ENCODE data around the gene SIRT2.
"Not testable (repeated sequence)": the region's sequence is repeated elsewhere in the genome, so short reads cannot be mapped to it uniquely, and the experiment has no call there.

SIRT2 gene

GRCh38 chr19:38898788-38899446 lies 501 bp downstream of the SIRT2 start:
- DNase-seq (ENCODE audit: low read depth in 2 of 2), result no peak

DNA sequence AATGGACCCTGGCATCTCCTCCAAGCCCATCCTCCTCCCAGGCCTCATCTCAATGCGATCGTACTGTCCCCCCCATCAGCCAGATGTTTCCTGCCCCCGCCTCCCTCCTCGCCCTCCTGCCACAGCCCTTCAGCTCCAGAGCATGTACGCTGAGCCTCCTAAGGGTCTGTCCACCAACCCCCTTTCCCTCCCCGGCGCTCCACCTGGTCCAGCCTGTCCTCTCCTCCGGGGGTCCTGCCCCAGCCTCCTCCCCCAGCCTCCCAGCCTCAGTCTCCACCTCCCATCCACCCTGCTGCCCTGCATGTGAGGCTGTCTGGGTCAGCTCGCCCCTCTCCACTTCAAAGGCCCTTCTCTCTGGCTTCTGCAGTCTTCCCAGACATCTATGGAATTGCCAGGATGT lies 4.5 kb downstream of the SIRT2 start:
- no peak for DNase-seq (ENCODE audit: low read depth in 2 of 2)

DNA sequence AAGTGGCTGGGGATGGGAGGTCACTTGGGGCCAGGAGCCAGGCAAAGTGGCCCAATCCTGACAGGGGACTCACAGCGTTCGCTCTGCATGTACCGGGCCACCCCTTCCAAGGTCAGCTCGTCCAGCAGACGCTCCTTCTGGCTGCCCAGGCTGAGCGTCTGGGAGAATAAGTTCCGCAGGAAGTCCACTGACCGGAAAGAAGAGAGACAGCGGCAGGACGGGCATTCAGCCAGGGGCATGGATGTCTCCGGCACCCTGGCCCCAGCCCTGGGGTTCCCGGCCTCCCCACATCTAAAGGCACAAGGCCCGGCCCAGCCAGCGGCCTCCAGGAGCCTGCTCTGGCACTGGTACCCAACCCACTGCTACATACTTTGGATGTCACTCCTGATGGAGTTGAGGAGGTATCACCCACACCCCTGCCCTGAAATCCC lies 6.1 kb downstream of the SIRT2 start:
- no peak for DNase-seq (ENCODE audit: low read depth in 2 of 2)

GRCh38 chr19:38892841-38893240 lies 6.6 kb downstream of the SIRT2 start:
- DNase-seq (ENCODE audit: low read depth in 2 of 2), result no peak

GRCh38 chr19:38891771-38892170 lies 7.6 kb downstream of the SIRT2 start:
- DNase-seq (ENCODE audit: low read depth in 2 of 2), result no peak

- no peak for DNase-seq (ENCODE audit: low read depth in 2 of 2)
These were observed 8.7 kb downstream of the SIRT2 start for GRCh38 chr19:38890686-38891085.

DNA sequence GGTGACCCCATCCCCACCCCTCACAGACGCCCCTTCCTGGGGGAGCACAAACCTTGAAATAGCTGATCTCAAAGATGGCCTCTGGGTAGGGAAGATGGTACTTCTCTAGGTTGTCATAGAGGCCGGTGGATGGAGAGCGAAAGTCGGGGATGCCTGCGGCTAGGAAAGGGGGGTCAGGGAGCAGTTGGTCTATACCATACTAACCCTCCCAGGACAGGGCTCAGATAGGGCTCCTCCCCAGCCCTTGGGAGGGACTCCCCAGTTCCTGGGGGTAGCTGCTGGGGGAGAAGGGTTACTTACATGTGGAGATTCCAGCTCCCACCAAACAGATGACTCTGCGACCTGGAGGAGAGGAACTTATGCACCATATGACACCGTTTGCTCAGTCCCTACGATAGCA lies 9.6 kb downstream of the SIRT2 start:
- DNase-seq (ENCODE audit: low read depth in 2 of 2), result no peak

GRCh38 chr19:38888876-38889275 lies 10.5 kb downstream of the SIRT2 start:
- no peak for DNase-seq (ENCODE audit: low read depth in 2 of 2)

GRCh38 chr19:38884691-38885090 lies 14.7 kb downstream of the SIRT2 start:
- DNase-seq (ENCODE audit: low read depth in 2 of 2), result not testable (repeated sequence)

DNA sequence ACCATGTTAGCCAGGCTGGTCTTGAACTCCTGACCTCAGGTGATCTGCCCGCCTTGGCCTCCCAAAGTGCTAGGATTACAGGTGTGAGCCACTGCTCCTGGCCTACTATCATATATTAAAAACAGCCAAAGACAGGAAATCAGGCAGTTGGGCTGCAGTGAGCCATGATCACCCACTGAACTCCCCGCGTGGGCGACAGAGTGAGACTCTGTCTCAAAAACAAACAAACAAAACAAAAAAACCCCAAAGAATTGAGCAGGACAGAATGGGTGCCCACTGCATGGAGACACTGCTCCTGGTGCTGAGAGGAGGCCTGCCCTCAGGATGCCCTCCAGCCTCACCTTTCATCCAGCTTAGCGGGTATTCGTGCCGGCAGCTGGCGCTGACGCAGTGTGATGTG lies 16.1 kb downstream of the SIRT2 start:
- DNase-seq (ENCODE audit: low read depth in 2 of 2), result no peak

DNA sequence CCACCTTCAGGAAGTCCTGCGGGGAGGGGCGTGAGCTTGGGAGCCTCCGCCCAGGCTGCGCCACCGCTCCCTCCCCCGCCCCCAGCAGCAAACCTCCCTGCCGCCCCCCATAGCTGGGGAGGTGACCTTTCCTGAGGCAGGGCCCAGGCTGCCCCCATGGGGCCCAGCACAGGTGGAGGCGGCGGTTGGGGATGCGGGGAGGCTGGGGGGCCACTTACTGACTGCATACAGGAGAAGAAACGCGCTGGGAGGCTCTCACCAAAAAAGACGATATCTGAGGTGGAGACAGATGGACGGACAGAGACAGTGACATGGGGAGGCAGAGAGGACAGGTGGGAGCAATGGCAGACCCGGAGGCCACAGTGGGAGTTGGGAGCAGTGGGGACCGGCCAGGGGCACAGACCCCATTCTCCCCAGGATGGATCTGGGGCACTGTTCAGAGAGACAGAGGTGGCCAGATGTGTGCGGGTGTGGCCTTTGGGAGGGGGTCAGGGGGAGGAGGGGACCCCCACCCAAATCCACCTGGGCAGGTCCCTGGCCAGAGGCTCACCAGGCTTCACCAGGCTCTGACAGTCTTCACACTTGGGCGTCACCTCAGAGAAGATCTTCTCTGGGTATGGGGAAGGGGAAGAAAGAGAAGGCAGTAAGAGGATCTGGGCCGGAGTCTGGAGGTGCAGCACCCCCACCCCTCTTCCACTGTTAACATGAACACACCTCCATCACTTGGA lies 18.4 kb downstream of the SIRT2 start:
- no peak for DNase-seq (ENCODE audit: low read depth in 2 of 2)

GRCh38 chr19:38880076-38880881 lies 19.1 kb downstream of the SIRT2 start:
- DNase-seq (ENCODE audit: low read depth in 2 of 2), result no peak

GRCh38 chr19:38879400-38879751 lies 20.0 kb downstream of the SIRT2 start:
- DNase-seq (ENCODE audit: low read depth in 2 of 2), result no peak

- DNase-seq (ENCODE audit: low read depth in 2 of 2), result no peak
These were observed 20.6 kb downstream of the SIRT2 start for GRCh38 chr19:38878575-38879399.

- peak; percentile 52 to 55 for DNase-seq (ENCODE audit: low read depth in 2 of 2)
These were observed 21.4 kb downstream of the SIRT2 start, which contains the start of gene RINL for GRCh38 chr19:38877781-38878574. Gene RINL (minus strand): TSS chr19:38878275. CDS start chr19:38876742, 1,533 bp downstream.

- no peak for DNase-seq (ENCODE audit: low read depth in 2 of 2)
These were observed 23.6 kb downstream of the SIRT2 start for GRCh38 chr19:38875656-38876395.

DNA sequence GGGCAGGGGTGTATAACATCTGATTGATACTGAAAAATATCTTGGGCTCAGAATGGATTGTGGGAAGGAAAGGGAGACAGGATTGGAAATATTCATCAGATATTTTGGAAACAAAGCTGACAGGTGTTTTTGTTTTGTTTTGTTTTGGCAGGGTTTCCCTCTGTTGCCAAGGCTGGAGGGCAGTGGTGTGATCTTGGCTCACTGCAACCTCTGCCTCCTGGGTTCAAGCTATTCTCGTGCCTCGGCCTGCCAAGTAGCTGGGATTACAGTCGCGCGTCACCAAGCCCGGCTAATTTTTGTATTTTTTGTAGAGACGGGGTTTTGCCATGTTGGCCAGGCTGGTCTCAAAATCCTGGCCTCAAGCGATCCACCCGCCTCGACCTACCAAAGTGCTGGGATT lies 26.0 kb downstream of the SIRT2 start:
- DNase-seq (ENCODE audit: low read depth in 2 of 2), result not testable (repeated sequence)

GRCh38 chr19:38870612-38871011 lies 28.8 kb downstream of the SIRT2 start:
- DNase-seq (ENCODE audit: low read depth in 2 of 2), result no peak

GRCh38 chr19:38869836-38870607 lies 29.4 kb downstream of the SIRT2 start:
- peak; percentile 84 to 91 for DNase-seq (ENCODE audit: low read depth in 2 of 2)

All from activated CD4-positive, alpha-beta T cell treated with anti-CD3 and anti-CD28 coated beads for 24 hours (primary cell).